Measurements from ENCODE around the gene HSBP1. TPM values are rescaled to one million over a fixed set of nuclear protein-coding genes. Genes with fewer than 3 reads are reported as not detected.

HSBP1 gene
- total and polyA plus RNA-seq, 8 donors = 8.5 to 60.5 (median 35.2) TPM

- Histone ChIP-seq H3K27me3 (no peaks in the 10 kb centered on the region), H3K9me3 (no peaks in the 10 kb centered on the region), H3K4me3 (no peak overlapping the region), H3K36me3 (no peaks in the 10 kb centered on the region), H3K4me1 (peaks cover 0 to 11% (median 8%) of the 10 kb centered on the region in 4 donors), H3K27ac (no peak overlapping the region)
- intact Hi-C loops (cut with DNase I; ENCODE audit: low total_unique reads) = no loop called here
- DNase-seq = no peak
- no peak for TF ChIP-seq POLR2AphosphoS5 (IDR thresholded peaks at IDR 0.05)
- no peak for TF ChIP-seq CTCF (IDR thresholded peaks at IDR 0.05)
- no peak for TF ChIP-seq EP300 (IDR thresholded peaks at IDR 0.05)
- TF ChIP-seq POLR2A (IDR thresholded peaks at IDR 0.05) = no peak
- WGBS, 5 donors = 82 to 91% (median 88%) methylated on average over 25 to 33 of the region's 33 CpGs
Observed at GRCh38 chr16:83830091-83830768, 22.5 kb downstream of the HSBP1 start.

- intact Hi-C loops (cut with DNase I; ENCODE audit: low total_unique reads) = no loop called here
- Histone ChIP-seq H3K27ac (no peak overlapping the region), H3K9me3 (no peaks in the 10 kb centered on the region), H3K4me1 (peaks cover 0 to 12% (median 7%) of the 10 kb centered on the region in 4 donors), H3K36me3 (no peaks in the 10 kb centered on the region), H3K4me3 (no peak overlapping the region), H3K27me3 (no peaks in the 10 kb centered on the region)
- DNase-seq = no peak
- TF ChIP-seq CTCF (IDR thresholded peaks at IDR 0.05) = no peak
- no peak for TF ChIP-seq POLR2A (IDR thresholded peaks at IDR 0.05)
- TF ChIP-seq POLR2AphosphoS5 (IDR thresholded peaks at IDR 0.05) = no peak
- no peak for TF ChIP-seq EP300 (IDR thresholded peaks at IDR 0.05)
- 68 to 76% (median 73%) methylated on average over 13 of the region's 13 CpGs for WGBS, 5 donors
Observed at GRCh38 chr16:83830769-83831455, 23.1 kb downstream of the HSBP1 start.

GRCh38 chr16:83831456-83831987 is 23.7 kb downstream of the HSBP1 start:
- Histone ChIP-seq H3K4me3 (no peak overlapping the region), H3K27me3 (no peaks in the 10 kb centered on the region), H3K27ac (no peak overlapping the region), H3K4me1 (peaks cover 0 to 11% (median 4%) of the 10 kb centered on the region in 4 donors), H3K36me3 (no peaks in the 10 kb centered on the region), H3K9me3 (no peaks in the 10 kb centered on the region)
- 44 to 52% (median 50%) methylated on average over 5 of the region's 5 CpGs for WGBS, 5 donors
- no peak for TF ChIP-seq CTCF (IDR thresholded peaks at IDR 0.05)
- no peak for TF ChIP-seq EP300 (IDR thresholded peaks at IDR 0.05)
- no peak for TF ChIP-seq POLR2AphosphoS5 (IDR thresholded peaks at IDR 0.05)
- TF ChIP-seq POLR2A (IDR thresholded peaks at IDR 0.05) = no peak
- no peak for DNase-seq
- intact Hi-C loops (cut with DNase I; ENCODE audit: low total_unique reads) = no loop called here

GRCh38 chr16:83833921-83834320 is 26.1 kb downstream of the HSBP1 start:
- Histone ChIP-seq H3K36me3 (no peaks in the 10 kb centered on the region), H3K9me3 (no peaks in the 10 kb centered on the region), H3K4me1 (peaks cover 0 to 9% (median 3%) of the 10 kb centered on the region in 4 donors), H3K27ac (no peak overlapping the region), H3K4me3 (no peak overlapping the region), H3K27me3 (peaks cover 0 to 13% (median 0%) of the 10 kb centered on the region in 3 donors)
- intact Hi-C loops (cut with DNase I; ENCODE audit: low total_unique reads) = no loop called here
- TF ChIP-seq CTCF (IDR thresholded peaks at IDR 0.05) (no peak), EP300 (IDR thresholded peaks at IDR 0.05) (no peak), POLR2AphosphoS5 (IDR thresholded peaks at IDR 0.05) (no peak), POLR2A (IDR thresholded peaks at IDR 0.05) (no peak)
- WGBS, 5 donors = 88 to 98% (median 94%) methylated on average over 2 of the region's 2 CpGs
- DNase-seq = no peak

All from stomach (tissue), 9 donors.